HG02870 (cell line): ENCODE measurements around the gene F7.
"Not testable (repeated sequence)": the region's sequence is repeated elsewhere in the genome, so short reads cannot be mapped to it uniquely, and the experiment has no call there.

ENCODE experiments used
- ATAC-seq: cut with Tn5 transposase; IDR thresholded peaks from one replicate; pipeline ENCODE4 v1.9.1; 2021; ENCODE audit warnings: mild to moderate bottlenecking, moderate library complexity; ENCODE audit not compliant: unreplicated experiment

F7 gene

GRCh38 chr13:113098162-113098732 lies 7.3 kb upstream of the F7 start:
- ATAC-seq, result no peak

GRCh38 chr13:113099142-113099541 lies 6.4 kb upstream of the F7 start:
- no peak for ATAC-seq

- ATAC-seq, result not testable (repeated sequence)
Measured at GRCh38 chr13:113102302-113102701, 3.3 kb upstream of the F7 start.

- ATAC-seq, result no peak
Measured at GRCh38 chr13:113102727-113103126, 2.9 kb upstream of the F7 start.

GRCh38 chr13:113103646-113104045 lies 1.9 kb upstream of the F7 start:
- ATAC-seq, result no peak

- ATAC-seq, result no peak
Measured at GRCh38 chr13:113105921-113106452, 396 bp downstream of the F7 start.

- ATAC-seq, result no peak
Measured at GRCh38 chr13:113106711-113107351, 1.2 kb downstream of the F7 start.

GRCh38 chr13:113108521-113108920 lies 2.9 kb downstream of the F7 start:
- not testable (repeated sequence) for ATAC-seq

GRCh38 chr13:113109151-113110047 lies 3.8 kb downstream of the F7 start:
- ATAC-seq, result no peak

GRCh38 chr13:113110048-113110851 lies 4.7 kb downstream of the F7 start:
- no peak for ATAC-seq

- ATAC-seq, result no peak
Measured at GRCh38 chr13:113110852-113111315, 5.3 kb downstream of the F7 start.

GRCh38 chr13:113111821-113112220 lies 6.2 kb downstream of the F7 start:
- not testable (repeated sequence) for ATAC-seq

- ATAC-seq, result not testable (repeated sequence)
Measured at GRCh38 chr13:113112475-113112874, 6.9 kb downstream of the F7 start.

- no peak for ATAC-seq
Measured at GRCh38 chr13:113112893-113113845, 7.6 kb downstream of the F7 start.

GRCh38 chr13:113113846-113114271 lies 8.3 kb downstream of the F7 start:
- no peak for ATAC-seq

GRCh38 chr13:113114511-113115362 lies 9.1 kb downstream of the F7 start:
- ATAC-seq, result no peak

- no peak for ATAC-seq
Measured at GRCh38 chr13:113115363-113116205, 10.0 kb downstream of the F7 start.
